ENCODE data around the gene DNASE1.

Gene DNASE1

DNA sequence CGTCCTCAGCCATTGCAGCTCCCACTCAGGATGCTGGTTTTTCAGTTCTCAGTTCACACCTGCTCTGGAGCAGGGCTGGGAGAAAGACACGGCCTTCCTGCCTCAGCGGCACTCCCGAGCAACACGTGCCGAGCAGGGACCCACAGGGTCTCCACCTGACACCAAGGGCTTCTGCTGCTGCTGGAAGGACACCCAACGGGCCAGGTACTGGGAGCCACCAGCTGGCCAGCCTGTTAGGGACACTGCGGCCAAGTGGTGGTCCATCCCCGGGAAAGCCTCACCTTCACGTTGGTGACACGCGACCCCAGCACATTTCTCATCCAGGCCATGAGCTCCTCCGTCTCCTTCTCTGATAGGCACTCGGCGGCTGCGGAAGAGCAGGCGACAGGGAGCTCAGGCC is 8.1 kb downstream of the DNASE1 start:
- no peak for DNase-seq (ENCODE audit: low read depth in 2 of 2)

DNA sequence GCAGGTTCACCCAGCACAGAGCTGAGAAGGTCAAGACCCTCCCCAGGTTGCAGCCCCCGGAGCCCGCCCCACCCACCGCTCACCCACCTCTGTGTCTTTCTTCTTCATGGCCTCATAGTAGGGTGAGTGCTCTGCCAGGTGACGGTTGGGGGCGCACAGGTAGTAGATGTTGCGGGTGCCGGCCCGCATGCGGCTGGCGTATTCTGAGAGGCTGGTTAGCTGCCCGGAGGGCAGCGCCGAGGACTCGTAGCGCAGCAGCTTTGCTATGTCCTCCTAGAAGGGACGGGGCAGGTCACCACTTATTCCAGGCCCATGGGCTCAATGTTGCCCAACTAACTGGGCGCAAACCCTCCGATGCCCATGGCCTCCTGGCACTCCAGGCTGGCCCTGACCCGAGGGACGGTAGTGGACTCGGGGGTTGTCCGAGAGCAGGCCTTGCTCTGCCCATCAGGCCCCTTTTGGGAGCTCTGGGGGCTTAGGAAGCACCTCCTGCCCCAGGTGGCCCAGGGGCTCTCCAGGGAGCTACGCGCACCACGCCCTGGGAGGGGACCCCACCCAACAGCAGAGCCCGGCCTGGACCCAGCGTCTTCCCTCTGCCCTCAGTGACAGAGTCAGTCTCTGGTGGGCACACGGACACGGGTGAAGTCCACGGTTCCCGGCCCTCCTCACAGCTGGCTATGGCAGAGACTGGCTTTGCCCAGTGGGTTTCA is 9.9 kb downstream of the DNASE1 start:
- DNase-seq (ENCODE audit: low read depth in 2 of 2) = no peak

DNA sequence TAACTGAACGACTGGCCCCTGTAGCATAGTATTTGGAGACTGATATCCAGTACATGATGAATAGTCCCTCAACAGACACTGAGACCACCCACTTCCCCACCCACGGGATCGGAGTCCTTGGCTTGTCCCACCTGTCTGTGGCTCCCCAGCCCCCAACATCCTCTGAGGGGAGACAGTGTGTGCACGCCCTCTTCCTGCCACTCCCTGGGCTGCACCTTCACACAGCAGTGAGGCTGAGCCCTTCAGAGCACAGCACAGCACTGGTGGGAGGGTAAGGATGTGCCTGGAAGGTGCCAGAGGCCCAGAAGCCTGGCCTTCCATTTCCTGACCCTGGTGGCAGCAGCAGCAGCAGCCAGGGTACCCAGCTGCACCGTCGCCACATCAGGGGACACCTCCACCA is 11.0 kb downstream of the DNASE1 start:
- no peak for DNase-seq (ENCODE audit: low read depth in 2 of 2)

DNA sequence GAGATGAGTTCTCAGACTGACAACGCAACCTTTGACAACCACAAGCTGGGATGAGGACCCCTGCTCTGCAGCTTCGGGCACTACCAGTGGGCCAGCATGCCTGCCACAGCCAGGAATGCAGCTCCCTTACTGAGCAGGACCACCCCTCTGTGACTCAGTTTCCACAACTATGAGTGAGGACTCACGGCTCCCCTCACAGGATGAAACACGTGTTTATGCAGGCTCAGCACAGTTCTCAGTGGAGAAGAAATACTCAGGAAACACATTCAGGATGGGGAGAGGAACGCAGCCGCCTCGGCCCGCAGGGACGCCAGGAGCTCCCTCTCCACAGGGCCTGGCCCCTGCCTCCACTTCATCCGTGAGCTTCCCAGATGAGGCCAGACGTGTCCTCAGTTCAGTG is 14.1 kb downstream of the DNASE1 start:
- DNase-seq (ENCODE audit: low read depth in 2 of 2) = no peak

DNA sequence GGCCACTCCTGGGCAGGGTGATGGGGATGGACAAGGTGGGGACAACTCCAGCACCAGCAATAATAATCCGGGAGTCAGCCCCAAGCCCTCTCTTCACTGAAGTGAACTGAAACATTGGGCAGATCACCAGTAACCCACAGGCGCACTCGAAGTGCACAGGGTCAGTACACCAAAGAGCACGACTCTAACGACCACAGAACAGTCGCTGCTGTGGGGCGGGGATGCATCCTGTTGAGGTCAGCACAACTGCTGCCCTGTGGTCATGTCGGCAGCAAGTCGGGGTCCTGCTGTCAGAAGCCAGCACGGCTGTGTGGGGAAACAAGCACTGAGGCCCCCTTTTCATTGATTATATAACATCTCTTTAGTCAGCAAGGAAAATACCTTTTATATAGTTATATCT is 14.6 kb downstream of the DNASE1 start:
- DNase-seq (ENCODE audit: low read depth in 2 of 2) = no peak

DNA sequence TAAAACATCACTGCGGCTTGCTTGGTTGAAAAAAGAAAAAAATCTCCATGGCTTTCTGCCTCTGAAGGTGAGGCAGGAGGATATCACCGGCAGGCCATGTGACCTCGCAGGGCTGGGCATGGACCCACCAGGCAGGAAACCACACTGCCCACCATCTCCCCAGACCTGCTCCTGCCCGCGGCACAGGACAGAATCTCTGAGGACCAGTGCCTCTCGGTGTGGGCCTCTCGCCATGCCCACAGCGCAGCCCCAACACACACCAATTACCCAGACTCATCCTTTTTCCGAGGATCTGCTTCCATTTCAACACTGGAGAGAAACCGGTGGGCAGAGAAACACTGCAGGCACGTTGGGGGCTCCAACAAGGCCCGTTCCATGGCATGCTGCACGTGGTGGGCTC is 16.2 kb downstream of the DNASE1 start:
- DNase-seq (ENCODE audit: low read depth in 2 of 2) = no peak

DNA sequence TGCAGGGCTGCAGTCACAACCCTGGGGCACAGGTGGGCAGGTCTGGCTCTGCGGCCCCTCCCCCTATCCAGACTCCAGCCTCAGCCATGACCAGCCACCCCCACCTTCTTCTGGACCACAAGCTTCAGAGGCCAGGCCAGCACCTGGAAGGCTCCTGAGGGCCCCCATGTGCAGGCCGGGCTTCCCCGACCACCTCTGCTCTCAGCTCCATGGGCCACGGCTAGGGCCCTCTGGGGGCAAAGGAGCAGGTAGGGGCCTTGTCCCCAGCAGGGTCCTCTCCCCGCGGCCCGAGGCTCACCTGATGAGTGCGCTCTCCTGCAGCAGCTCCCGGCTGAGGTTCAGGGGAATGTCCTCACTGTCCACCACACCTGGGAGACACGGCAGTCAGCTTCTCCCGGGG is 16.9 kb downstream of the DNASE1 start:
- no peak for DNase-seq (ENCODE audit: low read depth in 2 of 2)

DNA sequence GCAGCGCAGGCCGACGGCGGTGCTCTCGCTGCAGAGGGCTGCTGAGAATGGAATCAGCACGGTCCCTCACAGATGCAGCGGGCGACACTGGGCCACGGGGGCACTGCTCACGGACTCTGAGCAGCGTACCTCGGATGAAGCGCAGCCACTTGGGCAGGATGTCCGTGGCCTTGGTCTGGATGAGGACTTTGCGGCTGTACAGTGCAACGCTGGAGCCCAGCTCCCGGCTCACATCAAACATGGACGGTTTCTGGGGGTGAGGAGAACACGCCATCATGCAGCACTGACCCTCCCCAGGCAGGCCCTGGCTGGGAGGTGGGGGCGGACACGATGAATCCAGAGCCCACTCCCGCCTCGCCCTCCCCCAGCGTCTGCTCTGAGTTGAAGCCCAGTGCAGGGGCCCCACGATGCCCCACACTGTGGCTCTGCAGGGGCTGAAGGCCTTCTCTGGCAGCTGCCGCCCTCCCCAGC is 18.1 kb downstream of the DNASE1 start:
- no peak for DNase-seq (ENCODE audit: low read depth in 2 of 2)

DNA sequence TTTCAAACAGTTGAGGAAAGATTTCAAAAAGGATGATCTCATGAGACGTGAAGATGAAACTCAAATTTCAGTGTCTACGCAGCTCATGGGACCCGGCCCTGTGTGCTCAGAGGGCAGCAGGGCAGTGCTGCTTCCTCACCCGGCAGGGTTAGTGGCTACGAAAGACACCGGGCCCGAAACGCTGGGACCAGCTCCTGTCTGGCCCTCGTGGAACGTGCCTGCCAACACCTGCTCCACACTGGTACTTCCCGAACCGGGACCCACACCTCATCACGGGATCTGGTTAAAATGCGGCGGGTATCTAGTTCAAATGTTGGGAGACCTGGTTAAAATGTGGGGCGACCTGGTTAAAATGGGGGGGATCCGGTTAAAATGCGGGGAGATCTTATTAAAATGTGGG is 18.7 kb downstream of the DNASE1 start:
- DNase-seq (ENCODE audit: low read depth in 2 of 2) = no peak

DNA sequence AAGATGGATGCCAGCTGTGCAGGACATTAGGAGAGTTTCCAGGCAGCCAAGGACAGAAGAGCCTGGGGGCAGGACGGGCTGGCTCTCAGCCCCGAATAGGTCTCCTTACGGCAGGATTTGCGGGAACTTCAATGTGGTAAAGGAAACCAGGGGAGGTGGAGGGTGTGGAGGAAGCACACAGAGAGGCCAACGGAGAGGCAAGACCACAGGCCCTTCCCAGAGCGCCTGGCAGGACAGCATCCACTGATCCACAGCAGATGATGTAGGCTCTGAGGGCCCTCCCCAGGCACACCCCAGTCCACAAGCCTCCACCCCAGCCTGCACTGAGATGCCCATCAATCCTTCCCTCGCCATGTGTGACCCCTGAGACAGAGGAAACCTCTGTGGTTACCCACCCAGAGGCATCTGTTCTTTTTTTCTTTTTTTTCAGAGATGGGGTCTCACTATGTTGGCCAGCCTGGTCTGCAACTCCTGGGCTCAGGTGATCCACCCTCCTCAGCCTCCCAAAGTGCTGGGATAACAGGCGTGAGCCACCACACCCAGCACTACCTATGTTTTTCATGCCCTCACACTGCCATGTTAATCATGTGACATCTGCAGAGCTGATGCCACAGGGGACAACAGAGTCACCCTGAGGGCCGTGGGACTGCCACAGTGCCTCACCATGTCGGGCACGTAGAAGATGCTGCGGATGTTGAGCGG is 19.3 kb downstream of the DNASE1 start:
- DNase-seq (ENCODE audit: low read depth in 2 of 2) = no peak

DNA sequence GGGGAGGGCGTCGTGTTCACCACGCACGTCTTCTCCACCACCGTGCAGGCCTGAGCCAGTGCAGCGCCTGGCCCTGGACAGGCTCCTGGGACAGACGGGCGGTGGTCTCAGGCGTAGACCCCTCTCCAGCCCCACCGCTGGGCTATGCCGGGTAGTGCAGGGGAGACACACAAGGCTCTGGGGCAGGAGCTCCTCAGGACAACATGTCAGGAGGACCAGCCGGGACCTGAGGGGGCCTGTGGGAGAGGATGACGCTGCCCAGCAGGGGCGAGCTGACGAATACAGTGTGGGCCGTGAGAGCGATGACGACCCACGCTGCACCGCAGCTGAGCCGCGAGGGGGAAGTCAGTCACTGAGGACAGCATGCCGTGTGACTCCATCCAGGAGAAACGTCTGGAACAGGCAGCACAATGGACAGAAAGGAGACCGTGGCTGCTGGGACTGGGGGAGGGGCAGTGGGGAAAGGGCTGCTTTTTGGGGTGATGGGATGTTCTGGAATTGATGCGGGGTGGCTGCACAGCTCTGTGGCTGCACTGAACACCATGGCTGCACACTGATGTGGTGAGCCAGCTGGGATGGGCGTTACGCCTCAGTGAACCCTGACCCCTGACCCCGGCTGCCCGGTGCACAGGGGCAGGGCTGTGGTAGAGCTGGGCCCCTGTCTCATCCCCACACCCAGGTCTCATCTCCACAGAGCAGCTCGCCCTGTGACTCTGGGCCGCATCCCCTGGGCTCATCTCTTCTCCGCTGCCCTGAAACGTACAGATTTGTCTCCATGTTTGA is 20.2 kb downstream of the DNASE1 start:
- no peak for DNase-seq (ENCODE audit: low read depth in 2 of 2)

DNA sequence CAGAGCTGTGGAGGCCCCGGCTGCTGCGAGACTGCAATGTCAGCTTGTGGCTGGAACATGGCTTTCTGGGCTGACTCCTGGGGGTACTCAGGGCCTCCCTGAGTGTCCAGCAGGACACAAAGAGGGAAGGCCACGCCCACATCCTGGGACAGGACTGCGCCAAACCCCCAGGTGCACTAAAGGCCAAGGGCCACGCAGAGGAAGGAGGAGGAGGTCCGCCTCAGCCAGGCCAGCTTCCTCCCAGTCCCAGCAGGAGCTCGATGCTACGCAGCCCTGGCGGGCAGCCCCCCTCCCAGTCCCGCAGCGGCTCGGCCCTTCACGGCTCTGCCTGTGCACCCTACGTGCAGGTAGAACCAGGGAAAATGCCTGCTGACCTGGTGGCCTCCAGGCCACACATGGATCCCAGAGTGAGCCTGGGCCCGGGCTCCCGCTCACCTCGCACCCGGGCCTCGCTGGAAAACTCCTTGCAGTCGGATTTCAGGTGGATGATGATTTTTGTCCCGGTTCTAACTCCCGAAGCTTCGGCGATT is 21.2 kb downstream of the DNASE1 start:
- no peak for DNase-seq (ENCODE audit: low read depth in 2 of 2)

DNA sequence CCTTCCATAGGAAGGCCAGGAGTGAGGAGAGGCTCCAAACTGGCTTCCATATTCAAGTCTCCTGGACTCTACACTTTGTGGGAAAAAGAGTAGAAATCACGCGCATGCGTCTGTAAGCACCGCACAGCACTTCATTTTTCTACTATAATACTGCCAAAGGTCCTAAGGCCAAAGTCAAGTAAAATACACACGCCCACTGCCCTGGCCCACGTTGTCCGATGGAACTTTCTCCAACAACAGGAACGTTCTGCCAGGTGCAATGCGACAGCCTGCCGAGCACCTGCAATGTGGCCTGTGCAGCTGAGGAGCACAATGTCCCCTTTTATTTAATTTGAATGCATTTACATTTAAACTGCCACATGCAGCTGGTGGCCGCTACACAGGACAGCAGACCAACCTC is 23.5 kb downstream of the DNASE1 start:
- no peak for DNase-seq (ENCODE audit: low read depth in 2 of 2)

DNA sequence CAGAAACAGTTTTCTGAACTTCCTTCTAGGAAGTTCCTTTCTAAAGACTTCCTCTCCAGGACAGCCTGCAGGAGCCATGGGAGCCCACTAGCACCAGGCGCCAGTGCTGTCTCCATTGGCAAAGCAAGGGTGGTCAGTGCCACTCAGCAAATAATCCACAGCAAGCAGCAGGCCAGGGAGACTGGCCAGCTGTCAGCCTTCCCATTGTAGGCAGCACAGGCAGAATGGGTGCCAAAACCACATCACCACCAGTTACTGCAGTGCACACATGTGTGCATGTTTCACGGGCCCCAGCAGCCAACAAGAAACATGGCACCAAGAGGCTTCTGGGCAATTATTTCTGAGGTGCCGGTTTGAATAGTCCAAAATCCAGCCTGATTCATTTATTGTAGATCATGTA is 26.7 kb downstream of the DNASE1 start:
- no peak for DNase-seq (ENCODE audit: low read depth in 2 of 2)

DNA sequence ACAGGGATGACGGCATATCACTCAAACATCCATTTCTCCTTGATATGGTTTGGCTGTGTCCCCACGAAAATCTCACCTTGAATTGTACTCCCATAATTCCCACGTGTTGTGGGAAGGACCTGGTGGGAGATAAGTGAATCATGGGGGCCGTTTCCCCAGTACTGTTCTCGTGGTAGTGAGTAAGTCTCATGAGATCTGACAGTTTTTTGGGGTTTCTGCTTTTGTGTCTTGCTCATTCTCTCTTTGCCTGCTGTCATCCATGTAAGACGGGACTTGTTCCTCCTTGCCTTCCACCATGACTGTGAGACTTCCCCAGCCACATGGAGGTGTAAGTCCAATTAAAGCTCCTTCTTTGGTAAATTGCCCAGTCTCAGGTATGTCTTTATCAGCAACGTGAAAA is 32.5 kb downstream of the DNASE1 start:
- no peak for DNase-seq (ENCODE audit: low read depth in 2 of 2)

DNA sequence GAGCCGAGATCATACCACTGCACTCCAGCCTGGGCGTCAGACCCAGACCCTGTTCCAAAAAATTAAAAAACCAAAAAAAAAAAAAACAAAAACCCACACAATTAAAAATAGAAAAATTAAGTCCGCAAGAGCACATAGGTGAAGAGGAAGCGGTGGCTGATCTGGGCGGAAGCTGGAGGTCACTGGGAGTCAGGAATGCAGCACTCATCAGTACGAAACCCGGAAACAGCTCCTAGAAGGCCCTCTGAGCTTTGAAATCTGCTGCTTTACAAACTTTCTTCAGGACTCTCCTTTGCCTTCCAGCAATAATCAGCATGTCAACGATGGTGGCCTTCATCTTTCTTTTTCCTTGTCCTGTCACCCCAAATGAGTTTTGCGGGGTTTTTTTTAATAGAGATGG is 33.3 kb downstream of the DNASE1 start:
- DNase-seq (ENCODE audit: low read depth in 2 of 2) = no peak

DNA sequence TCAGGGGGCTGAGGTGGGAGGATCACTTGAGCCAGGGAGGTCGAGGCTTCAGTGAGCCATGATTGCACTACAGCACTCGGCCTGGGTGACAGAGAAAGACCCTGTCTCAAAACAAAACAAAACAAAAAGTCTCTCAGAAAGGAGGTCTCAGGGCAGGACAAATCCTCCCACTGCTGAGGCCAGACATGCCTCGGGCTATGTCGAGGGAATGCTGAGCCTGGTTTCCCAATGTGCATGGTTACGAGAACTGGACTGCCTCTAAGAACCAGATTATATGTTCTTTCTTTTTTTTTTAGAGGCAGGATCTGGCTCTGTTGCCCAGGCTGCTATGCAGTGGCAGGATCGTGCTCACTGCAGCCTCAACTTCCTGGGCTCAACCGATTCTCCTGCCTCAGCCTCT is 35.2 kb downstream of the DNASE1 start:
- DNase-seq (ENCODE audit: low read depth in 2 of 2) = no peak

DNA sequence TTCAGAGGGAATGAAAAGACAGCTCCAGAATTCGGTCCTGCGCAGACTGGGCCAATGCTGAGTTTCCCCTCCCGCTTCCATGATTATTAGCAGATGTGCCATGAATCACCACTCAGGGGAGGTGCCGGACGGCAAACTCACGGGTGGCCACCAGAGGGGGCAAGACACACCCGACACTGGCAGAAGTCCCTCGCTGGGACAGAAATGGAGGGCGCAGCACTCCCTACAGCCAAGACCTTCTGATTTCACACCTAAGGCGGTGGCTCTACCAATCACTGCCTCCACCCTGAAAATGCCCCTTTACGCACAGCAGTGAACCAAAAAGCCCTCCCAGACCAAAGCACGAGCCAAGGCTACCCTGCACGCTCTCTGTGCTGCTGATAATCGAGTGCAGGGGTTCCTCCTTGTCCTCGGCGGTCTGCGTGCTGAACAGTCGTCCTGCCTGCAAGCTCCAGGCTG is 36.0 kb downstream of the DNASE1 start:
- DNase-seq (ENCODE audit: low read depth in 2 of 2) = peak; percentile 74 to 75

DNA sequence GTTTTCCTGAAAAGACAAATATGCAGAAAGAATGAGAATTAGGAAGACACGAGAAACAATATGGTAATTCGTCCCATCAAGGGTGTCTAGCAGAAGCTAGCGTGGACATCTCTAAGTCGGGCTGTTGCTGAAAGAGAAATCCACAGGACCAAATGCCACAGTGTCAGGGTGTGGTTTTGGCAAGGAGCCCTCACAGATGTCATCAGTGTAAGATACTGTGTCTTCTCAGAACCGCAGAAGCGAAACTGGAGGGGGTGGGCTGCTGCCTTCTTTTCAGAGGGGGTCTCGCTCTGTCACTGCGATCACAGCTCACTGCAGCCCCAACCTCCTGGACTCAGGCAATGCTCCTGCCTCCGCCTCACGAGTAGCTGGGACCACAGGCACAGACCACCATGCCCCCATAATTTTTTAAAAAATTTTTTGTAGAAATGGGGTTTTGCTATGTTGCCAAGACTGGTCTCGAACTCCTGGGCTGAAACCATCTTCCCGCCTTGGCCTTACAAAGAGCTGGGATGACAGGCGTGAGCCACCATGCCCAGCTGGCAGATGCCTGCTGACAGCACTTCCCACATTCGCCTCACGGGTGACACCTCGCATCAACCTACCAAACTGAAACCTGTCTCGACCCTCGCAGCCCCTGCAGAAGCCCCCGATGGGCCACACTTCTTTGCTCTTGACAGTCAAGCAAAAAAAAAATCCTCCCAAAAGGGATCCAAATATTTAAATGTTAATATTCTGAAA is 36.7 kb downstream of the DNASE1 start:
- no peak for DNase-seq (ENCODE audit: low read depth in 2 of 2)

DNA sequence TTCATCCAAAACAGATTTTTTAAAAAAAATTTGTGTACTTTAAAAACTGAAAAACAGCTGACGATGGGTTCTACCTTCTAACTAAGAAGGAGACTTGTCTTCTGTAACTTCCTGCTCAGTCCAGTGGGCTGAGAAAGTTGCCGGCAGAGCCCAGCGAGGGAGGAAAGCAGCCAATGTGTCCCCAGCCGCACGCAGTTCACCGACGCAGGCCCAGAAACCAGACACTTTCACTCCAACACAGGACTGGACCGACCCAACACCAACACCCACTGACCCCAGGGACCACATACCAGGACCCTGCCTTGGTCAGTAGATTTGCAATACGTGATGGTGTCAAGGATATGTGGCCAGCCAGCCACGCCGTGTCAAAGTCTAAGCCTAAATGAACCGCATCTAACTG is 37.3 kb downstream of the DNASE1 start:
- DNase-seq (ENCODE audit: low read depth in 2 of 2) = no peak

DNA sequence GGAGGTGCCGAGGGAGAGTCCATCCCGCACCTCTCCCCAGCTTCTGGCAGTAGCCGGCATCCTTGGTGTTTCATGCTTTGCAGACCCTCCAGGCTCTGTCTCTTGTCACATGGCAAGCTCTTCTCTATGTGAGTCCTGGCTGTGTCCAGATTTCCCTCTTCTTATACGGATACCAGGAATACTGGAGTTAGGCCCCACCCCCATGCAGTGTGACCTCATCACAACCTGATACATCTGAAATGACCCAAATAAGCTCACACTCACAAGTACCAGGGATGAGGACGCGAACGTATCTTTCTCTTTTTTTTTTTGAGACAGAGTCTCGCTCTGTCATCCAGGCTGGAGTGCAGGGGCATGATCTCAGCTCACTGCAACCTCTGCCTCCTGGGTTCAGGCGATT is 39.6 kb downstream of the DNASE1 start:
- no peak for DNase-seq (ENCODE audit: low read depth in 2 of 2)

Data from stimulated activated CD8-positive, alpha-beta memory T cell treated with anti-CD3 and anti-CD28 coated beads, Interleukin-2, amount 100 ng/mL, for 48 hours (primary cell).